ENCODE measurements around the gene REEP1.

DNA sequence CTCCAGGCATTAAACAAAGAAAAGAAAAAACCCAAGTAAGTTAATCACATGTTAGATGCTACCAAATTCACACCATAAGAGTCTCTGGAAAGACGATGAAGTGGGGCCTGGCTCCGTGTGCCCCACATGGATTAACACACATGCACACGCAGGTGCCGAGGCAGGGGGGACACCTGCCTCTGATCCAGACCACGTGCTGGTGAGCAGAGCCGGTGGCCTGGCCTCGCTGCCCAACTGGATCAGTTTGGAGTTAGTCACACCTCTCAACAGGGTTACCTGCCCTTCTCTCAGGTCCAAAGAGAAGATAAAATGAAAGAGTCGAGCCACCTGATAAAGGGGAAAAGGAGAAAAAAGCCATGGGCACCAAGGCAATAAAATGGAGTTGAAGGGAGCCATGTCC, 97.7 kb downstream of the REEP1 start:
- TF ChIP-seq POLR2AphosphoS5 (IDR thresholded peaks at IDR 0.05) = no peak
- no peak for TF ChIP-seq CTCF (IDR thresholded peaks at IDR 0.05)
